PFSK-1 (cell line): ENCODE measurements around the gene OR2J1.

Experiments used
- FOXP2 ChIP-seq: optimal IDR thresholded peaks from 2 replicates; pipeline ENCODE3; 2011; ENCODE audit warnings: borderline replicate concordance, control low read depth, inconsistent platforms; ENCODE audit not compliant: insufficient read depth; ENCODE audit errors: extremely low read length, extremely low read depth
- POLR2AphosphoS5 ChIP-seq: IDR thresholded peaks from 2 replicates; pipeline ENCODE4 v1.6.1; 2012; ENCODE audit warnings: low read depth, mild to moderate bottlenecking, control low read depth, low read length, moderate library complexity
- SIN3A ChIP-seq: IDR thresholded peaks from 2 replicates; pipeline ENCODE4 v1.6.1; 2012; ENCODE audit warnings: mild to moderate bottlenecking, low read length, moderate library complexity, borderline replicate concordance; ENCODE audit not compliant: insufficient read depth
- TAF1 ChIP-seq: IDR thresholded peaks from 2 replicates; pipeline ENCODE4 v1.6.1; 2012; ENCODE audit warnings: low read length, control low read depth, borderline replicate concordance; ENCODE audit not compliant: insufficient read depth
- TF ChIP-seq, protein P1 (sequence below), 2 experiments: IDR thresholded peaks; 2 replicates each; pipeline versions ENCODE4 v1.6.1 to v1.8.0; 2011 to 2012; ENCODE audit warnings: low read depth in 2 of 2, low read length in 2 of 2, control low read depth in 1 of 2, inconsistent platforms in 1 of 2, mild to moderate bottlenecking in 1 of 2, moderate library complexity in 1 of 2; ENCODE audit not compliant: insufficient read depth in 1 of 2

The OR2J1 gene

DNA sequence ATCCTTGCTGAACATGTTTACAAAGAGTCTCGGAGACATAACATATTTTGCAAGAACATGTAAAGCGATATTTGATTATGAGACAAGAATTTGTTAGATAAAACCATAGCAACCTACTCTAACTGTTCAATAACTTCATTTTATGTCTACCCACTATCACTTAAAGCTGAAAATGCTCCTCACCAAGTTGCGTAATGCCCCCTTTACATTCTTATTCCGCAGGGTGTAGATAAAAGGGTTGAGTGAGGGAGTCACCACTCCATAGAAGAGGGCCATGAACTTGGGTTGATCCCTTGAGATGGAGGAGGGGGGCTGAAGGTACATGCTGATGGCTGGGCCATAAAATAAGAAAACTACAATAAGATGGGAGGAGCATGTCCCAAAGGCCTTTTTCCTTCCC is 38.4 kb downstream of the OR2J1 start:
- TF ChIP-seq FOXP2 (no peak), SIN3A (no peak), TAF1 (no peak), POLR2AphosphoS5 (no peak)
- TF ChIP-seq, protein P1, sequence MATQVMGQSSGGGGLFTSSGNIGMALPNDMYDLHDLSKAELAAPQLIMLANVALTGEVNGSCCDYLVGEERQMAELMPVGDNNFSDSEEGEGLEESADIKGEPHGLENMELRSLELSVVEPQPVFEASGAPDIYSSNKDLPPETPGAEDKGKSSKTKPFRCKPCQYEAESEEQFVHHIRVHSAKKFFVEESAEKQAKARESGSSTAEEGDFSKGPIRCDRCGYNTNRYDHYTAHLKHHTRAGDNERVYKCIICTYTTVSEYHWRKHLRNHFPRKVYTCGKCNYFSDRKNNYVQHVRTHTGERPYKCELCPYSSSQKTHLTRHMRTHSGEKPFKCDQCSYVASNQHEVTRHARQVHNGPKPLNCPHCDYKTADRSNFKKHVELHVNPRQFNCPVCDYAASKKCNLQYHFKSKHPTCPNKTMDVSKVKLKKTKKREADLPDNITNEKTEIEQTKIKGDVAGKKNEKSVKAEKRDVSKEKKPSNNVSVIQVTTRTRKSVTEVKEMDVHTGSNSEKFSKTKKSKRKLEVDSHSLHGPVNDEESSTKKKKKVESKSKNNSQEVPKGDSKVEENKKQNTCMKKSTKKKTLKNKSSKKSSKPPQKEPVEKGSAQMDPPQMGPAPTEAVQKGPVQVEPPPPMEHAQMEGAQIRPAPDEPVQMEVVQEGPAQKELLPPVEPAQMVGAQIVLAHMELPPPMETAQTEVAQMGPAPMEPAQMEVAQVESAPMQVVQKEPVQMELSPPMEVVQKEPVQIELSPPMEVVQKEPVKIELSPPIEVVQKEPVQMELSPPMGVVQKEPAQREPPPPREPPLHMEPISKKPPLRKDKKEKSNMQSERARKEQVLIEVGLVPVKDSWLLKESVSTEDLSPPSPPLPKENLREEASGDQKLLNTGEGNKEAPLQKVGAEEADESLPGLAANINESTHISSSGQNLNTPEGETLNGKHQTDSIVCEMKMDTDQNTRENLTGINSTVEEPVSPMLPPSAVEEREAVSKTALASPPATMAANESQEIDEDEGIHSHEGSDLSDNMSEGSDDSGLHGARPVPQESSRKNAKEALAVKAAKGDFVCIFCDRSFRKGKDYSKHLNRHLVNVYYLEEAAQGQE (IDR thresholded peaks at IDR 0.05; ENCODE audit: insufficient read depth in 1 of 2, low read depth in 2 of 2, low read length in 2 of 2), result no peak

DNA sequence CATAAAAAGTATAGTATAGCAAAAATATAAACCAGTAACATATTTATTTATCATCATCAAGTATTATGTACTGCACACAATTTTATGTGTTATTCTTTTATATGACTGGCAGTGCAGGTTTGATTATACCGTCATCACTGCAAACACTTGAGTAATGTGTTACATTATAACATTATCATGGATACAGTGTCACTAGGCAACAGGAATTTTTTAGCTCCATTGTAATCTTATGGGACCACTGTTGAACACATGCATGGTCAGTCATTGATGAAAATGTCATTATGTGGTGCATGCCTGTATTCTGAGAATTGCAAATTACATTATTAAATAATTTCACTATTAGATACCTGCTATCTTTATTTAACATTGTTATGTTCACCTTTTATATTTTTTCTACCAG is 42.3 kb downstream of the OR2J1 start:
- TF ChIP-seq TAF1, result no peak
- TF ChIP-seq POLR2AphosphoS5, result no peak
- TF ChIP-seq SIN3A, result no peak
- TF ChIP-seq, protein P1 (IDR thresholded peaks at IDR 0.05; ENCODE audit: insufficient read depth in 1 of 2, low read depth in 2 of 2, low read length in 2 of 2), result no peak
- no peak for TF ChIP-seq FOXP2

DNA sequence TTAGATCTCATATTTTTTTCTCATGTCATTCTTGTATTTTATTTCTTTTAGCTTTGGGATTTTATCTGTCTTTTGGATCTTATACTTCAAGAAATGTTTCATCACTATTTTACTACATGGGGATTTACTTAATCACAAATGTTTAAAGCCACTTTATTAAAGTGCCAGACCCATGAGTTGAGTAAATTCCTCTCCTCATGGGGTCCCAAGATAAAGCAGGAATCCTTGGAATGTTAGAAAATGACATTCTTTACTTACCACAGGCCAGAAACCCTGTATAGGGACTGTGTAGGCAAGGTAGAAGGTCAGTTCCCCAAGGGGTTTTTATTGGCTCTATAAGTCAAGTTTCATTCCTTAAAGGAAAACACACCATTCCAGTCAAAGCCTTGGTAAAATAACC is 43.0 kb downstream of the OR2J1 start:
- no peak for TF ChIP-seq FOXP2
- no peak for TF ChIP-seq SIN3A
- no peak for TF ChIP-seq POLR2AphosphoS5
- TF ChIP-seq TAF1, result no peak
- TF ChIP-seq, protein P1 (IDR thresholded peaks at IDR 0.05; ENCODE audit: insufficient read depth in 1 of 2, low read depth in 2 of 2, low read length in 2 of 2), result no peak

DNA sequence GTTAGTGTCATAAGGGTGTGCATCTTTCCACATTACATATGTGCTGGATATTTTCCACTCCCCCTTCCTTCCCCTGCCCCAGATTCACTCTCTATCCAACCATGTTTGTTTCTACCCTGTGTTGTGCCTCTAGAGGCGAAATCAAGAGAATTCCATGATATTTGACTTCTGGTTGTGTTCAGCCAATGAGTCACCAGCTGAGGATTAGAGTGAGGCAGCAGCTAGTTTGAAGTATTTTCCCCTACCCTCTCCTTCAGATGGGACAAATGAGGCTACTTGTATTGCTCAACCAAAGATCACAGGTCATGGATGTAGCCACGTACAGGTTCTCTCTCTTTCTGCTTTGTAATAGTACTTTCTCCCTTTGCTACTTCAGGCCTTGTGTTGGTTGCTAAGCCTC is 46.9 kb downstream of the OR2J1 start:
- TF ChIP-seq, protein P1 (IDR thresholded peaks at IDR 0.05; ENCODE audit: insufficient read depth in 1 of 2, low read depth in 2 of 2, low read length in 2 of 2), result no peak
- TF ChIP-seq TAF1, result no peak
- no peak for TF ChIP-seq FOXP2
- TF ChIP-seq POLR2AphosphoS5, result no peak
- TF ChIP-seq SIN3A, result no peak

DNA sequence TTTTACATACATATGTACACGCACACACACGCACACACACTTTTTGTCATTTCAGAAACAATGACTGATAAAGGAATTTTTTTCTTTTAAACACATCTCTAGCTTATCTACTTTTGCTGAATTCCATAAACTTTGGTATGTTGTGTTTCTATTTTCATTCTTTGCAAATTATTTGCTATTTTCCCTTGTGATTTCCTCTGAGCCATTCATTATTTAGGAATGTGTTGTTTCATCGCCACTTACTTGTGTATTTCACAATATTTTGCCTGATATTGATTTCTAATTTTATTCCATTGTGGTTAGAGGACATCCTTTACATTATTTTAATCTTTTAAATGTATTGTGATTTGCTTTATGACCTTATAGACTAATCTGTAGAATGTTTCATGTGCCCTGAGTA is 47.8 kb downstream of the OR2J1 start:
- TF ChIP-seq SIN3A (no peak), POLR2AphosphoS5 (no peak), FOXP2 (no peak), TAF1 (no peak)
- TF ChIP-seq, protein P1 (IDR thresholded peaks at IDR 0.05; ENCODE audit: insufficient read depth in 1 of 2, low read depth in 2 of 2, low read length in 2 of 2), result no peak
